ENCODE measurements around the gene EML1. TPM values are rescaled to one million over a fixed set of nuclear protein-coding genes. Genes with fewer than 3 reads are reported as not detected.

Gene EML1
- total and polyA plus RNA-seq, 10 donors = 1.8 to 15.5 (median 6.0) TPM

DNA sequence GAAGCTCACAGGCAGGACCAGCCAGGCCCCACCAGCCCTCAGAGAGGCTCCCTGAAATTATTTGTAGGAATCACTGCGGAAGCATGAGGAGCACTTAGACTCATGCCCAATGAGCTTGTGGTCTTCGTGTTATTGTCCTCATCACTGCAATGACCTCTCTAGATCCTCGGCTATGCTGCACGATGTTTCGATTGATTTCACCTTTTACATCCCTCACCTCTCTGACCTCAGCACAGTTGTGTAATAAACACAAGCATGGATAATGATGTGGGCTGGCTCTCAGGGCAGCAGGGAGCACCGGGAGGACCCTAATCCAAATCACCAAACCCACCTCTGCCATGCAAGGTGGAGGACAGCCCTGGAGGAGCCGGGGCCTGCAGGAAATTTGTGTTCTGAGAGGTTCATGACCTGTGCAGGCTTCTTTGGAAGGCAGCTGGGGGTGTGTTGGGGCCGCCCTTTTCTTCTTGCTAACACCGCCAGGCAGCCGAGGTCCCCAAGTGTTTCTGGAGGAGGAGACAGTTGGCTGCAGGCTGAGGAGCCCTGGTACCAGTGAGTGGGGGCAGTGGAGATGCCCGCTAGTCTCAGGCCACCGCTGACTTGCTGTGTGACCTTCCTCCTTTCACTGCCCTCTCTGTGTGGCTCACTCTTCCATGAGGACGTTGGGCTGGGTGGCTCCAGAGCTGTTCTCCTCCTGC lies 29.5 kb upstream of the EML1 start:
- Histone ChIP-seq H3K4me1 (peaks cover 0 to 20% (median 5%) of the 10 kb centered on the region in 6 donors), H3K4me3 (no peak overlapping the region), H3K27ac (no peak overlapping the region), H3K36me3 (no peaks in the 10 kb centered on the region), H3K9me3 (no peaks in the 10 kb centered on the region), H3K27me3 (replicated peaks in 1 of 7) (no peaks in the 10 kb centered on the region)
- no peak for DNase-seq
- WGBS, 5 donors = 85 to 88% (median 86%) methylated on average over 13 of the region's 13 CpGs
- TF ChIP-seq POLR2A (IDR thresholded peaks at IDR 0.05) (no peak), POLR2AphosphoS5 (IDR thresholded peaks at IDR 0.05) (no peak)
- TF ChIP-seq, protein P1, sequence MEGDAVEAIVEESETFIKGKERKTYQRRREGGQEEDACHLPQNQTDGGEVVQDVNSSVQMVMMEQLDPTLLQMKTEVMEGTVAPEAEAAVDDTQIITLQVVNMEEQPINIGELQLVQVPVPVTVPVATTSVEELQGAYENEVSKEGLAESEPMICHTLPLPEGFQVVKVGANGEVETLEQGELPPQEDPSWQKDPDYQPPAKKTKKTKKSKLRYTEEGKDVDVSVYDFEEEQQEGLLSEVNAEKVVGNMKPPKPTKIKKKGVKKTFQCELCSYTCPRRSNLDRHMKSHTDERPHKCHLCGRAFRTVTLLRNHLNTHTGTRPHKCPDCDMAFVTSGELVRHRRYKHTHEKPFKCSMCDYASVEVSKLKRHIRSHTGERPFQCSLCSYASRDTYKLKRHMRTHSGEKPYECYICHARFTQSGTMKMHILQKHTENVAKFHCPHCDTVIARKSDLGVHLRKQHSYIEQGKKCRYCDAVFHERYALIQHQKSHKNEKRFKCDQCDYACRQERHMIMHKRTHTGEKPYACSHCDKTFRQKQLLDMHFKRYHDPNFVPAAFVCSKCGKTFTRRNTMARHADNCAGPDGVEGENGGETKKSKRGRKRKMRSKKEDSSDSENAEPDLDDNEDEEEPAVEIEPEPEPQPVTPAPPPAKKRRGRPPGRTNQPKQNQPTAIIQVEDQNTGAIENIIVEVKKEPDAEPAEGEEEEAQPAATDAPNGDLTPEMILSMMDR (IDR thresholded peaks at IDR 0.05 in 8 of 11, conservative IDR thresholded peaks at IDR 0.05 in 3 of 11) = no peak
- intact Hi-C loops (cut with DNase I; ENCODE audit: low total_unique reads) = no loop called here

DNA sequence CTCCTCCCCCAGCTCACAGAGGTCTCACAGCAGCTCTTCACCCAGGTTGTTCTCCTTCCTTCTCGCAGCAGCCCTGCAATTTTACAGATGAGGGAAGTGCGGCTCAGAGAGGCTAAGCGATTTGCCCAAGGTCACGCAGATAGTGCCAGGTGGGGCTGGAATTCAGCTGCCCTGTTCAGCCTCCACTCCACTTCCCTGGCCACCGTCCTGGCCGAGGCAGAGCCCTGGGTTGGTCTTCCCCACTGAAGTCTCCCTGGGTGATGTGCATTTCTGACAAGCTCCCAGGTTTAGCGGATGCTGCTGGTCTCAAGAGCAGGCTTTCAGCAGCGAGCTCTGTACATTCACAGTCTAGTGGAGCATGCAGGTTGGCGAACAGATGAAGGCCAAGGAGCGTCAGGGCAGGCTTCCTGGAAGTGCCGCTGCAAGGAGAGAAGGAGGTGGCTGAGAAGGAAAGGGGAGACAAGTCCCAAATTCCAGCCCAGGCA lies 28.9 kb upstream of the EML1 start:
- no peak for DNase-seq
- Histone ChIP-seq H3K27me3 (replicated peaks in 1 of 7) (no peaks in the 10 kb centered on the region), H3K9me3 (no peaks in the 10 kb centered on the region), H3K27ac (no peak overlapping the region), H3K36me3 (no peaks in the 10 kb centered on the region), H3K4me3 (no peak overlapping the region), H3K4me1 (peaks cover 0 to 15% (median 3%) of the 10 kb centered on the region in 6 donors)
- 75 to 85% (median 83%) methylated on average over 9 to 11 of the region's 11 CpGs for WGBS, 5 donors
- TF ChIP-seq POLR2A (IDR thresholded peaks at IDR 0.05) (no peak), POLR2AphosphoS5 (IDR thresholded peaks at IDR 0.05) (no peak)
- TF ChIP-seq, protein P1 (IDR thresholded peaks at IDR 0.05 in 8 of 11, conservative IDR thresholded peaks at IDR 0.05 in 3 of 11) = no peak
- intact Hi-C loops (cut with DNase I; ENCODE audit: low total_unique reads) = no loop called here

DNA sequence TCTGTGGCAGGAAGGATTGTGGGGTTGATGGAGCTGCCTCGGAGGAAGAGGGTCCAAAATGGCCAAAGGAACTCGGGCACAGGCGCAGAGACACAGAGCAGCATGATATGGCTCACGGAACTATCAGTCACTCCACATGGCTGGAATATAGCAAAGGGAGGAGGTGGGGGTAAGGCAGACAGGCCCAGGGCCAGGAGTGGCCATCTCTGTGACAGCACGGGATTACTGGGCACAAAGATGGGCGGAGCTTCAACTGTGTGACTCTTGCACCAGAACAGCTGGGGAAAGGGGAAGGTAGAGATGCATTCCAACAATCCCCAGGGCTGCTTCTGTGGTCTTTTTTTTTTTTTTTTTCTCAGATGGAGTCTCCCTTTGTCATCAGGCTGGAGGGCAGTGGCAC lies 24.8 kb upstream of the EML1 start:
- intact Hi-C loops (cut with DNase I; ENCODE audit: low total_unique reads) = no loop called here
- H3K36me3 ChIP-seq = no peaks in the 10 kb centered on the region
- no peak overlapping the region for H3K4me3 ChIP-seq
- peaks cover 0 to 1% (median 0%) of the 10 kb centered on the region in 7 donors for H3K27me3 ChIP-seq (replicated peaks in 1 of 7)
- WGBS, 5 donors = 80 to 88% (median 85%) methylated on average over 6 of the region's 6 CpGs
- H3K4me1 ChIP-seq = no peaks in the 10 kb centered on the region
- no peak overlapping the region for H3K27ac ChIP-seq
- no peaks in the 10 kb centered on the region for H3K9me3 ChIP-seq
- TF ChIP-seq, protein P1 (IDR thresholded peaks at IDR 0.05 in 8 of 11, conservative IDR thresholded peaks at IDR 0.05 in 3 of 11) = no peak
- no peak for DNase-seq

DNA sequence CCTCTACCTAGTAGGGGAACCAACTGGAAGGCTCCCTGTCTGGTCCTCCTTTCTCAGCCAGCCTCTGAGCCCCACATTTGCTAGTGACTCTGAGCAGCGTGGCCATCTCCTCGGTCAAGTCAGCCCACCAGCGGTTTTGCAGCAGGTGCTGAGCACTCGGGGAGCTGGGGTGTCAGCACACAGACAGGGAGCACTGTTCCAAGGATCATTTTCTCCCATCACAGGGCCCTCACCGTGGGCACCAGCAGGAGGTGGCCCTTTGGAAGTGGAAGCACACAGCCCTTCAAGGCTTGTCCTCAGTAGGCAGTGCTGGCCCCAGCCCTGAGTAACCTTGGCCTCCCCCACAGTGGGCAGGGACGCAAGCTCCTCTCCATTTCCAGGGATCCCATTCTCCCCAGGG lies 24.1 kb upstream of the EML1 start:
- DNase-seq = no peak
- H3K27ac ChIP-seq = no peak overlapping the region
- no peaks in the 10 kb centered on the region for H3K9me3 ChIP-seq
- TF ChIP-seq POLR2A (IDR thresholded peaks at IDR 0.05) = no peak
- no peak for TF ChIP-seq POLR2AphosphoS5 (IDR thresholded peaks at IDR 0.05)
- TF ChIP-seq, protein P1 (IDR thresholded peaks at IDR 0.05 in 8 of 11, conservative IDR thresholded peaks at IDR 0.05 in 3 of 11) = no peak
- WGBS, 5 donors = 89 to 94% (median 91%) methylated on average over 4 to 6 of the region's 6 CpGs
- H3K36me3 ChIP-seq = no peaks in the 10 kb centered on the region
- H3K4me3 ChIP-seq = no peak overlapping the region
- H3K27me3 ChIP-seq (replicated peaks in 1 of 7) = peaks cover 0 to 9% (median 0%) of the 10 kb centered on the region in 7 donors
- intact Hi-C loops (cut with DNase I; ENCODE audit: low total_unique reads) = no loop called here
- H3K4me1 ChIP-seq = peaks cover 0 to 5% (median 0%) of the 10 kb centered on the region in 6 donors

Measured in spleen (tissue), 11 donors.